ENCODE results near the gene RBM28. TPM values are rescaled to one million over a fixed set of nuclear protein-coding genes. Genes with fewer than 3 reads are reported as not detected.

The RBM28 gene
- total and polyA plus RNA-seq, 8 donors, result 8.1 to 319 (median 25.9) TPM

DNA sequence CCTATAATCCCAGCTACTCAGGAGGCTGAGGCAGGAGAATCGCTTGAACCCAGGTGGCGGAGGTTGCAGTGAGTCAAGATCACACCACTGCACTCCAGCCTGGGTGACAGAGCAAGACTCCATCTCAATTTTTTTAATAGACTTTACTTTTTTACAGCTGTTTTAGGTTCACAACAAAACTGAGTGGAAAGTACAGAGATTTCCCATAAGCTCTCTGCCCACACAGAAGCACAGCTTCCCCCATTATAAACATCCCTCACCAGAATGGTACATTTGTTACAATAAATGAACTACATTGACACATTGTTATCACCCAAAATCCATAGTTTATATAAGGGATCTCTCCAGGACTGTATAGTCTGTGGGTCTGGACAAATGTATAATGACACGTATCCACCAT, 32.4 kb upstream of the RBM28 start:
- no peak for DNase-seq
- TF ChIP-seq, protein P1, sequence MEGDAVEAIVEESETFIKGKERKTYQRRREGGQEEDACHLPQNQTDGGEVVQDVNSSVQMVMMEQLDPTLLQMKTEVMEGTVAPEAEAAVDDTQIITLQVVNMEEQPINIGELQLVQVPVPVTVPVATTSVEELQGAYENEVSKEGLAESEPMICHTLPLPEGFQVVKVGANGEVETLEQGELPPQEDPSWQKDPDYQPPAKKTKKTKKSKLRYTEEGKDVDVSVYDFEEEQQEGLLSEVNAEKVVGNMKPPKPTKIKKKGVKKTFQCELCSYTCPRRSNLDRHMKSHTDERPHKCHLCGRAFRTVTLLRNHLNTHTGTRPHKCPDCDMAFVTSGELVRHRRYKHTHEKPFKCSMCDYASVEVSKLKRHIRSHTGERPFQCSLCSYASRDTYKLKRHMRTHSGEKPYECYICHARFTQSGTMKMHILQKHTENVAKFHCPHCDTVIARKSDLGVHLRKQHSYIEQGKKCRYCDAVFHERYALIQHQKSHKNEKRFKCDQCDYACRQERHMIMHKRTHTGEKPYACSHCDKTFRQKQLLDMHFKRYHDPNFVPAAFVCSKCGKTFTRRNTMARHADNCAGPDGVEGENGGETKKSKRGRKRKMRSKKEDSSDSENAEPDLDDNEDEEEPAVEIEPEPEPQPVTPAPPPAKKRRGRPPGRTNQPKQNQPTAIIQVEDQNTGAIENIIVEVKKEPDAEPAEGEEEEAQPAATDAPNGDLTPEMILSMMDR (IDR thresholded peaks at IDR 0.05), result no peak
- TF ChIP-seq POLR2AphosphoS5 (IDR thresholded peaks at IDR 0.05), result no peak
- Histone ChIP-seq H3K4me1 (no peaks in the 10 kb centered on the region), H3K36me3 (no peaks in the 10 kb centered on the region), H3K9me3 (no peaks in the 10 kb centered on the region), H3K27me3 (no peaks in the 10 kb centered on the region), H3K4me3 (no peak overlapping the region), H3K27ac (no peak overlapping the region)
- intact Hi-C loops (cut with DNase I; ENCODE audit: low total_unique reads), result no loop called here
- WGBS, 5 donors, result 89 to 96% (median 92%) methylated on average over 3 of the region's 3 CpGs

DNA sequence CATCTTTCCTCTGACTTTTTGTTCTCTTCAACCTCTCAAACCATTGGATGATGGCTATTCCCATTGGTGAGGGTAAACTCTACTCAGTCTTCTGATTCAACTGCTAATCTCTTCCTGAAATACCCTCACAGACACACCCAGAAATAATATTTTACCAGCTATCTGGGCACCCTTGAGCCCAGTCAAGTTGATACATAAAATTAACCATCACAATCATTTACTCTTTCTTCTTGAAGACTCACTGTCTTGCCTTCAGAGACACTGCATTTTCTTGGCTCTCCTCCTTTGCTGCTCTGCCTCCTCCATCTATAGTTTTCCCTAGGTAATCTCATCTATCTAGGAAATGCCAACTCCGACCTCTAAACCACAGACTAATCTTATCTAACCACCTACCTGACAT, 30.3 kb upstream of the RBM28 start:
- Histone ChIP-seq H3K4me3 (no peak overlapping the region), H3K27me3 (no peaks in the 10 kb centered on the region), H3K36me3 (no peaks in the 10 kb centered on the region), H3K27ac (no peak overlapping the region), H3K9me3 (no peaks in the 10 kb centered on the region), H3K4me1 (no peaks in the 10 kb centered on the region)
- TF ChIP-seq, protein P1 (IDR thresholded peaks at IDR 0.05), result no peak
- 47 to 70% (median 58%) methylated on average over 1 of the region's 1 CpG for WGBS, 5 donors
- intact Hi-C loops (cut with DNase I; ENCODE audit: low total_unique reads), result no loop called here
- no peak for DNase-seq

DNA sequence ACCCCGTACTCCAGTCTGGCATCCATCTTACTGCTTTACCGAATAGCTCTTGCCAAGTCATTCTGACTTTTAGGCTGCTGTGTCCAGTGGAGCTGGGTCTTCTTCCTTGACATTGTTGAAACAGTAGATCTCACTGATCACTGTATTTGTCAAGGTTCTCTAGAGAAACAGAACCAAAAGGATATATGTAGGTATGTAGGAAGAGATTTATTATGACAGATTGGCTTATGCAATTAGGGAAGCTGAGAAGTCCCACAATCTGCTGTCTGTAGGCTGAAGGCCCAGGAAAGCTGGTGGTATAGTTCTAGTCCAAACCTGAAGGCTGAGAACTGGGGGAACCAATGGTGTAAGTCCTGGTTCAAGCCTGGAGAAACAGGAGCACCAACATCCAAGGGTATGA, 29.9 kb upstream of the RBM28 start:
- no peak overlapping the region for H3K27ac ChIP-seq
- H3K9me3 ChIP-seq, result no peaks in the 10 kb centered on the region
- no peaks in the 10 kb centered on the region for H3K27me3 ChIP-seq
- H3K4me3 ChIP-seq, result no peak overlapping the region
- H3K4me1 ChIP-seq, result no peaks in the 10 kb centered on the region
- 76 to 88% (median 81%) methylated on average over 2 of the region's 2 CpGs for WGBS, 5 donors
- no peak for DNase-seq
- no peak for TF ChIP-seq POLR2A (IDR thresholded peaks at IDR 0.05)
- no peak for TF ChIP-seq EP300 (IDR thresholded peaks at IDR 0.05)
- no peak for TF ChIP-seq POLR2AphosphoS5 (IDR thresholded peaks at IDR 0.05)
- TF ChIP-seq, protein P1 (IDR thresholded peaks at IDR 0.05), result no peak
- H3K36me3 ChIP-seq, result no peaks in the 10 kb centered on the region
- intact Hi-C loops (cut with DNase I; ENCODE audit: low total_unique reads), result no loop called here

DNA sequence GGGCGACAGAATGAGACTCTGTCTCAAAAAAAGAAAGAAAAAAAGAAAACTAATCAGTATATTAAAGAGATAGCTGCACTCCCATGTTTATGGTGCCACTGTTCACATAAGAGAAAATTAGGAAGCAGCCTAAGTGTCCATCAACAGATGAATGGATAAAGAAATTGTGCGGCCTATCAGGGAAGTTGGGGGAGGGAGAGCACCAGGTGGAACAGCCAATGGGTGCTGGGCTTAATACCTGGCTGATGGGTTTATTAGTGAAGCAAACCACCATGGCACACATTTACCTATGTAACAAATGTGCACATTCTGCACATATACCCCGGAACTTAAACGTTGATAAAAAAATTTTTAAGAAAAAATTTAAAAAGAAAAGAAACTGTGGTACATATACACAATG, 26.8 kb upstream of the RBM28 start:
- Histone ChIP-seq H3K4me3 (no peak overlapping the region), H3K27me3 (peaks cover 0 to 14% (median 0%) of the 10 kb centered on the region in 3 donors), H3K27ac (no peak overlapping the region), H3K4me1 (no peaks in the 10 kb centered on the region), H3K36me3 (no peaks in the 10 kb centered on the region), H3K9me3 (no peaks in the 10 kb centered on the region)
- WGBS, 5 donors, result 84 to 94% (median 90%) methylated on average over 4 of the region's 4 CpGs
- intact Hi-C loops (cut with DNase I; ENCODE audit: low total_unique reads), result no loop called here
- TF ChIP-seq POLR2A (IDR thresholded peaks at IDR 0.05) (no peak), POLR2AphosphoS5 (IDR thresholded peaks at IDR 0.05) (no peak), EP300 (IDR thresholded peaks at IDR 0.05) (no peak)
- TF ChIP-seq, protein P1 (IDR thresholded peaks at IDR 0.05), result no peak
- no peak for DNase-seq

DNA sequence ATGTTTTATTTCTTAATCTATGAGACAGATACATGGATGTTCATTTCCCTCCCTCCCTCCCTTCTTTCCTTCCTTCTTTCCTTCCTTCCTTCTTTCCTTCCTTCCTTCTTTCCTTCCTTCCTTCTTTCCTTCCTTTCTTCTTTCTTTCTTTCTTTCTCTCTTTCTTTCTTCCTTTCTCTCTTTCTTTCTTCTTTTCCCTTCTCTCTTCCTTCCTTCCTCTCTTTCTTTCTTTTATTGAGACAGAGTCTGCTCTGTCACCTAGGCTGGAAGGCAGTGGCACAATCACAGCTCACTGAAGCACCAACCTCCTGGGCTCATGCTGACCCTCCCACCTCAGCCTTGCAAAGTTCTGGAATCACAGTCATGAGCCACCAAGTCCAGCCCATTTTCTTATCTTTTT, 23.3 kb upstream of the RBM28 start:
- Histone ChIP-seq H3K27ac (no peak overlapping the region), H3K4me1 (peaks cover 0 to 5% (median 2%) of the 10 kb centered on the region in 4 donors), H3K9me3 (no peaks in the 10 kb centered on the region), H3K36me3 (no peaks in the 10 kb centered on the region), H3K27me3 (peaks cover 0 to 39% (median 7%) of the 10 kb centered on the region in 3 donors), H3K4me3 (no peak overlapping the region)
- intact Hi-C loops (cut with DNase I; ENCODE audit: low total_unique reads), result no loop called here
- TF ChIP-seq, protein P1 (IDR thresholded peaks at IDR 0.05), result no peak
- no peak for TF ChIP-seq POLR2AphosphoS5 (IDR thresholded peaks at IDR 0.05)
- TF ChIP-seq POLR2A (IDR thresholded peaks at IDR 0.05), result no peak
- TF ChIP-seq EP300 (IDR thresholded peaks at IDR 0.05), result no peak
- no peak for DNase-seq
